Measurements from ENCODE around the gene FERMT3. TPM values are rescaled to one million over a fixed set of nuclear protein-coding genes. Genes with fewer than 3 reads are reported as not detected.

The FERMT3 gene
- total and polyA plus RNA-seq, 2 of the 13 experiments (the other 11 are each of a cell fraction or from before 2014, with no cell fraction given): 0.29 TPM; not detected in 1

DNA sequence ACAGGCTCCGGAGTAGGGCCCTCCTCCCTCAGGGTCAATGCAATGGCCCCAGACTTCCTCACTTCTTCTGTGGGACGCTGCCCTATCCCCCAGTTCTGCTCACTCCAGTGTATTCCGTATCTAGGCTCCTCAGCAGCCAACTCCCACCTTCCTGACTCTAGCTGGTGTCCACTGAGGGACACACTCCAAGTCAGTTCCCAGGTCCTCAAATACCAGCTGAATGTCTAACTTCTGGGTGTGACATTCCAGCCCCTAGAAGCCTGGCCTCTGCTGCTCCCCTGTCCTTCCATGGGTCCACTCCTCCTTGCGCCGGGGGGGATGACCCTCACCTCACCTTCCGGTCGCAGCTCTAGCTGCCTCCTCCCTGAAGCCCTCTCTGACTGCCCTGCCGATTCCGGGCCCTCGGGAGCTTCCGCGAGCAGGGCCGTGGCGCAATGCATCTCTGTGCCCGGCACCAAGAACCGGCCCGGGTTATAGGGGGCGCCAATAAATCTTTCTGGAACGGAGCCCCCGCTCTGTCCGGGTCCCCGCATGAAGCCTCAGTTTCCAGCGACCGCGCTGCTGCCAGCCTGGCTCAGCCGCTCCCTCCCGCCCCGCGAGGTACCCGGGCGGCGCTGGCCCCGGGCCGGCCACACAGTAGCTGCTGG lies 62.5 kb downstream of the FERMT3 start (continued):
- TF ChIP-seq, protein P1, sequence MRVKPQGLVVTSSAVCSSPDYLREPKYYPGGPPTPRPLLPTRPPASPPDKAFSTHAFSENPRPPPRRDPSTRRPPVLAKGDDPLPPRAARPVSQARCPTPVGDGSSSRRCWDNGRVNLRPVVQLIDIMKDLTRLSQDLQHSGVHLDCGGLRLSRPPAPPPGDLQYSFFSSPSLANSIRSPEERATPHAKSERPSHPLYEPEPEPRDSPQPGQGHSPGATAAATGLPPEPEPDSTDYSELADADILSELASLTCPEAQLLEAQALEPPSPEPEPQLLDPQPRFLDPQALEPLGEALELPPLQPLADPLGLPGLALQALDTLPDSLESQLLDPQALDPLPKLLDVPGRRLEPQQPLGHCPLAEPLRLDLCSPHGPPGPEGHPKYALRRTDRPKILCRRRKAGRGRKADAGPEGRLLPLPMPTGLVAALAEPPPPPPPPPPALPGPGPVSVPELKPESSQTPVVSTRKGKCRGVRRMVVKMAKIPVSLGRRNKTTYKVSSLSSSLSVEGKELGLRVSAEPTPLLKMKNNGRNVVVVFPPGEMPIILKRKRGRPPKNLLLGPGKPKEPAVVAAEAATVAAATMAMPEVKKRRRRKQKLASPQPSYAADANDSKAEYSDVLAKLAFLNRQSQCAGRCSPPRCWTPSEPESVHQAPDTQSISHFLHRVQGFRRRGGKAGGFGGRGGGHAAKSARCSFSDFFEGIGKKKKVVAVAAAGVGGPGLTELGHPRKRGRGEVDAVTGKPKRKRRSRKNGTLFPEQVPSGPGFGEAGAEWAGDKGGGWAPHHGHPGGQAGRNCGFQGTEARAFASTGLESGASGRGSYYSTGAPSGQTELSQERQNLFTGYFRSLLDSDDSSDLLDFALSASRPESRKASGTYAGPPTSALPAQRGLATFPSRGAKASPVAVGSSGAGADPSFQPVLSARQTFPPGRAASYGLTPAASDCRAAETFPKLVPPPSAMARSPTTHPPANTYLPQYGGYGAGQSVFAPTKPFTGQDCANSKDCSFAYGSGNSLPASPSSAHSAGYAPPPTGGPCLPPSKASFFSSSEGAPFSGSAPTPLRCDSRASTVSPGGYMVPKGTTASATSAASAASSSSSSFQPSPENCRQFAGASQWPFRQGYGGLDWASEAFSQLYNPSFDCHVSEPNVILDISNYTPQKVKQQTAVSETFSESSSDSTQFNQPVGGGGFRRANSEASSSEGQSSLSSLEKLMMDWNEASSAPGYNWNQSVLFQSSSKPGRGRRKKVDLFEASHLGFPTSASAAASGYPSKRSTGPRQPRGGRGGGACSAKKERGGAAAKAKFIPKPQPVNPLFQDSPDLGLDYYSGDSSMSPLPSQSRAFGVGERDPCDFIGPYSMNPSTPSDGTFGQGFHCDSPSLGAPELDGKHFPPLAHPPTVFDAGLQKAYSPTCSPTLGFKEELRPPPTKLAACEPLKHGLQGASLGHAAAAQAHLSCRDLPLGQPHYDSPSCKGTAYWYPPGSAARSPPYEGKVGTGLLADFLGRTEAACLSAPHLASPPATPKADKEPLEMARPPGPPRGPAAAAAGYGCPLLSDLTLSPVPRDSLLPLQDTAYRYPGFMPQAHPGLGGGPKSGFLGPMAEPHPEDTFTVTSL (CRISPR knock-in tag; IDR thresholded peaks at IDR 0.05; ENCODE audit: borderline replicate concordance): no peak
- TF ChIP-seq, protein P2, sequence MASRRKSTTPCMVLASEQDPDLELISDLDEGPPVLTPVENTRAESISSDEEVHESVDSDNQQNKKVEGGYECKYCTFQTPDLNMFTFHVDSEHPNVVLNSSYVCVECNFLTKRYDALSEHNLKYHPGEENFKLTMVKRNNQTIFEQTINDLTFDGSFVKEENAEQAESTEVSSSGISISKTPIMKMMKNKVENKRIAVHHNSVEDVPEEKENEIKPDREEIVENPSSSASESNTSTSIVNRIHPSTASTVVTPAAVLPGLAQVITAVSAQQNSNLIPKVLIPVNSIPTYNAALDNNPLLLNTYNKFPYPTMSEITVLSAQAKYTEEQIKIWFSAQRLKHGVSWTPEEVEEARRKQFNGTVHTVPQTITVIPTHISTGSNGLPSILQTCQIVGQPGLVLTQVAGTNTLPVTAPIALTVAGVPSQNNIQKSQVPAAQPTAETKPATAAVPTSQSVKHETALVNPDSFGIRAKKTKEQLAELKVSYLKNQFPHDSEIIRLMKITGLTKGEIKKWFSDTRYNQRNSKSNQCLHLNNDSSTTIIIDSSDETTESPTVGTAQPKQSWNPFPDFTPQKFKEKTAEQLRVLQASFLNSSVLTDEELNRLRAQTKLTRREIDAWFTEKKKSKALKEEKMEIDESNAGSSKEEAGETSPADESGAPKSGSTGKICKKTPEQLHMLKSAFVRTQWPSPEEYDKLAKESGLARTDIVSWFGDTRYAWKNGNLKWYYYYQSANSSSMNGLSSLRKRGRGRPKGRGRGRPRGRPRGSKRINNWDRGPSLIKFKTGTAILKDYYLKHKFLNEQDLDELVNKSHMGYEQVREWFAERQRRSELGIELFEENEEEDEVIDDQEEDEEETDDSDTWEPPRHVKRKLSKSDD (CRISPR knock-in tag; IDR thresholded peaks at IDR 0.05; ENCODE audit: low read depth): no peak
- TF ChIP-seq, protein P3, sequence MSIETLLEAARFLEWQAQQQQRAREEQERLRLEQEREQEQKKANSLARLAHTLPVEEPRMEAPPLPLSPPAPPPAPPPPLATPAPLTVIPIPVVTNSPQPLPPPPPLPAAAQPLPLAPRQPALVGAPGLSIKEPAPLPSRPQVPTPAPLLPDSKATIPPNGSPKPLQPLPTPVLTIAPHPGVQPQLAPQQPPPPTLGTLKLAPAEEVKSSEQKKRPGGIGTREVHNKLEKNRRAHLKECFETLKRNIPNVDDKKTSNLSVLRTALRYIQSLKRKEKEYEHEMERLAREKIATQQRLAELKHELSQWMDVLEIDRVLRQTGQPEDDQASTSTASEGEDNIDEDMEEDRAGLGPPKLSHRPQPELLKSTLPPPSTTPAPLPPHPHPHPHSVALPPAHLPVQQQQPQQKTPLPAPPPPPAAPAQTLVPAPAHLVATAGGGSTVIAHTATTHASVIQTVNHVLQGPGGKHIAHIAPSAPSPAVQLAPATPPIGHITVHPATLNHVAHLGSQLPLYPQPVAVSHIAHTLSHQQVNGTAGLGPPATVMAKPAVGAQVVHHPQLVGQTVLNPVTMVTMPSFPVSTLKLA (IDR thresholded peaks at IDR 0.05): no peak
- TF ChIP-seq, protein P4, sequence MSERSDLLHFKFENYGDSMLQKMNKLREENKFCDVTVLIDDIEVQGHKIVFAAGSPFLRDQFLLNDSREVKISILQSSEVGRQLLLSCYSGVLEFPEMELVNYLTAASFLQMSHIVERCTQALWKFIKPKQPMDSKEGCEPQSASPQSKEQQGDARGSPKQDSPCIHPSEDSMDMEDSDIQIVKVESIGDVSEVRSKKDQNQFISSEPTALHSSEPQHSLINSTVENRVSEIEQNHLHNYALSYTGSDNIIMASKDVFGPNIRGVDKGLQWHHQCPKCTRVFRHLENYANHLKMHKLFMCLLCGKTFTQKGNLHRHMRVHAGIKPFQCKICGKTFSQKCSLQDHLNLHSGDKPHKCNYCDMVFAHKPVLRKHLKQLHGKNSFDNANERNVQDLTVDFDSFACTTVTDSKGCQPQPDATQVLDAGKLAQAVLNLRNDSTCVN (CRISPR knock-in tag; IDR thresholded peaks at IDR 0.05; ENCODE audit: borderline replicate concordance): no peak
- TF ChIP-seq SP1 (IDR thresholded peaks at IDR 0.05) (no peak), SP1 (CRISPR knock-in tag; IDR thresholded peaks at IDR 0.05) (no peak), NFIB (CRISPR knock-in tag; IDR thresholded peaks at IDR 0.05; ENCODE audit: borderline replicate concordance) (no peak), ZFP41 (CRISPR knock-in tag; IDR thresholded peaks at IDR 0.05; ENCODE audit: borderline replicate concordance) (no peak), ZNF607 (CRISPR knock-in tag; IDR thresholded peaks at IDR 0.05; ENCODE audit: borderline replicate concordance) (peak; percentile 55; the same call in 1 of the 2 replicates), GABPB1 (CRISPR knock-in tag; IDR thresholded peaks at IDR 0.05) (peak; percentile 2; the same call in 1 of the 2 replicates), ZMYM3 (CRISPR knock-in tag; IDR thresholded peaks at IDR 0.05) (peak; percentile 95)
- TF ChIP-seq, protein P5, sequence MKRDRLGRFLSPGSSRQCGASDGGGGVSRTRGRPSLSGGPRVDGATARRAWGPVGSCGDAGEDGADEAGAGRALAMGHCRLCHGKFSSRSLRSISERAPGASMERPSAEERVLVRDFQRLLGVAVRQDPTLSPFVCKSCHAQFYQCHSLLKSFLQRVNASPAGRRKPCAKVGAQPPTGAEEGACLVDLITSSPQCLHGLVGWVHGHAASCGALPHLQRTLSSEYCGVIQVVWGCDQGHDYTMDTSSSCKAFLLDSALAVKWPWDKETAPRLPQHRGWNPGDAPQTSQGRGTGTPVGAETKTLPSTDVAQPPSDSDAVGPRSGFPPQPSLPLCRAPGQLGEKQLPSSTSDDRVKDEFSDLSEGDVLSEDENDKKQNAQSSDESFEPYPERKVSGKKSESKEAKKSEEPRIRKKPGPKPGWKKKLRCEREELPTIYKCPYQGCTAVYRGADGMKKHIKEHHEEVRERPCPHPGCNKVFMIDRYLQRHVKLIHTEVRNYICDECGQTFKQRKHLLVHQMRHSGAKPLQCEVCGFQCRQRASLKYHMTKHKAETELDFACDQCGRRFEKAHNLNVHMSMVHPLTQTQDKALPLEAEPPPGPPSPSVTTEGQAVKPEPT (CRISPR knock-in tag; IDR thresholded peaks at IDR 0.05; ENCODE audit: low read depth): no peak
